Medulla oblongata (tissue), 1 donor: ENCODE results near the gene BCLAF3.

Experiments
- DNase-seq: peaks from one replicate; pipeline ENCODE4 v3.0.0-alpha.2; 2015; ENCODE audit errors: extremely low spot score

BCLAF3 gene

DNA sequence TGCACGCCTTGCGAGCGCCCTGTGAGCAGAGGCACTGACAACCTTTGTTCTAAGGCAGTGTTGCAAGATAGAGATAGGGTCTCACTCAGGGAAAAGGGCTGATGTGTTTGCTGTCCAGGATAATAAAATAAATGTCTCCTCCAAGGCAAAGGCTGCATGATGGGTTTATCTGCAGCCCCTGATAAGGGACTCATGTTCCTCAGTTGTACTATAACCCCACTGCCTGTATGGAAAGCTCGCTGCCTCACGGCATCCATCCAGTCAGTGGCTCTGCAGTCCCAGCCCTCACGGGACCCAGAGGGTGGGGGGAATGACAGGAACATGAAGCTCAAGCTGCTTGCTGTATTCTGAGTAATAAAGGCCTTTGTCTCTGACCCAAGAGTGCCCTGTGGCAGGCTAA, 22.6 kb downstream of the BCLAF3 start:
- peak; percentile 29 for DNase-seq

DNA sequence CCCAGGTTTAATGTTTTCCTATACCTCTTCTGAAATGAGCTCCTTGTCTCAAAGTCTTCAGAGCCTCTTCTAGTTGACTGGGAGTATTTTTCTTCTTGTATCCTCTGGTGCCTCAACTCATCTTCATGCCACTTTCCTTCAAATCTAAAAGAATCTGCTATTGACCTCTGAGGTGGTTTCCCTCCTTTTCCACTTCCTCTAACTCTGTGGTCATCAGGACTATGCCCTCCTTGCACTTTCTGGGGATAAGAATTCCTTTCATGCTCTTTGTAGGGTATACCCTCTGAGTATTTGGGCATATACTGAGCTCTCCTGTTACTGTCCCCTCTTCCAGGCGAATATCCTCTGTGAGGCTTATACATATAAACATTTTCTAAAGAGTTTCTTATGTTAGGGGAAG, 24.8 kb downstream of the BCLAF3 start:
- DNase-seq: no peak

DNA sequence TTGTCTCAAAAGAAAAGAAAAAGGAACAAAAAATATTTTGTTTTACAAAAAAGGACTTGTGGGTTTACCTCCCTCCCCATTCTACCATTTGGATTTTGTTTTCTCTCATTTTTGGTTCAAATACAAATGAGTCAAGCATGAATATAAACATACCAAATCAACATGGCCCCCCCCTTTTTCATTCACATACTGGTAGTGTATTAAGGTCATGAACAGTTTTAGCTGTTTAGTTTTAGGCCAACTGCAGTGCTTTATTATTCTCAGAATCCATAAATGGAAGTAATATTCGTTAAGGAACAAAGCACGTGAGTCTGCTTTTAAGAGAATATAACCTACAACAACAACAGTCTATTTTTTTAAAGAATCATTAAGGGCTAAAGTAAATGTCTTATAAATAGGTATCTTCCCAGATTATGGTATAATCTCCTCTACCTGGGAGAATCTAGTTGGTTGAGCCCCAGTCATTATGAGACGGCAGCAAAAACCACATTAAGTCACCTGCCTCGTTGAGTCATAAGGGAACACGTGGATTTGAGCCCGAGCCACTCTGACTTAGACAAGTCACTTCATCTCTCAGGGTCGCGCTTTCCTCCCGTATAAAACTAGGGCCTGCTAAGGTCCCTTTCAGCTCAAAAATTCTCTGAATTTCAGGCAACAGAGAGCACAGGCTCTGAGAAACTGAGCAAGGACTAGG, 26.7 kb downstream of the BCLAF3 start:
- no peak for DNase-seq

DNA sequence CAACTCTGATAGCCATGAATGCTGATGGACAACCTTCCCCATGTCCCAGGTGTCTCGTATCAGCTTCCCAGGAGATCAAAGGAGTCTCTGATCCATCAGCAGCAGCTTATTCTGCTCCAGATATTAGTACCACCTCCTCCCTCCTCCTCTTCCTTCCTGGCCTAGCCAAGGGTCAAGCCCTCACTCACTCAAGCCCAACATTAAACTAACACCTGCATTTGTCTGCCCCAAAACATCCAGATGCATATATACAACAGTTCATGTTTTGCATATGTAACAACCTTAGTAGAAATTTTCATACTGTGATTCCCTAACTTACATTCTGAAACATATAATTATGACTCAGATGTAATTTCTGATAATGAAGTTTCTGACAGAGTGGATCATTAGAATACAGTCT, 29.9 kb downstream of the BCLAF3 start:
- DNase-seq: no peak

DNA sequence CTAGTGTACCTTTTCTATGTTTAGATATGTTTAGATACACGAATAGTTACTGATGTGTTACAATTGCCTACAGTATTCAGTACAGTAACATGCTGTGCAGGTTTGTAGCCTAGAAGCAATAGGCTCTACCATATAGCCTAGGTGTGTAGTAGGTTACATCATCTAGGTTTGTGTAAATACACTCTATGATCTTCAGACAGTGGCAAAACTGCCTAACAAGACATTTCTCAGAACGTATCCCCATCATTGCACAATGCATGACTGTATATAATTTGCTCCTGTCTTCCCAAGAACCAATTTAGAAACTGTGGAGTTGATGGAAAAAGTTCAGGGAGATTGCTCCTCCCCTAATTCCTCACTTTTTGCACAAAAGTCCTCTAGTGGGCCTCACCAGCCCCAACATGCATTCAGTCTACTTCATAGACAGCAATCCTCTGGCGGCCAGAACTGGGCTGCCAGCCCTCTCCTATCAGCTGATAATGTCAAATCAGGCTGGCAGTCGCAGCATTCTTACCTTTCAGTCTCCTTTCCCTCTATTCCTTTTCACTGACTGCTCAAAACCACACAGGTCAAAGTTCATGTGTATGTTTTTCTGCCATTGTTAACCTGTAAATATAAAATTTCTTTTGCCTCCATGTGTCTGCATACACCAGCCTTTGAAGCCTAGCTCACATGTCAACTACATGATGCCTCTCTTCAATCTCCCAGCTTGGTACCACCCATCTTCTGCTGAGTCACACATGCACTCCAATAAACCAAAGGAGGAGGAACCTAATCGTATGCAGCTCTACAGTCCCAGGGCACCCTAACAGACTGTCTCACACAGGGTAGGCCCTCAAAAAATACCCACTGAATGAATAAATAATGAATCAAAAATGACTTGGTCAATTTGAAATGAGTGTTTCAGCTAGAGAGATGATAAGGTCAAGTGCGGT, 32.0 kb downstream of the BCLAF3 start:
- DNase-seq: no peak

DNA sequence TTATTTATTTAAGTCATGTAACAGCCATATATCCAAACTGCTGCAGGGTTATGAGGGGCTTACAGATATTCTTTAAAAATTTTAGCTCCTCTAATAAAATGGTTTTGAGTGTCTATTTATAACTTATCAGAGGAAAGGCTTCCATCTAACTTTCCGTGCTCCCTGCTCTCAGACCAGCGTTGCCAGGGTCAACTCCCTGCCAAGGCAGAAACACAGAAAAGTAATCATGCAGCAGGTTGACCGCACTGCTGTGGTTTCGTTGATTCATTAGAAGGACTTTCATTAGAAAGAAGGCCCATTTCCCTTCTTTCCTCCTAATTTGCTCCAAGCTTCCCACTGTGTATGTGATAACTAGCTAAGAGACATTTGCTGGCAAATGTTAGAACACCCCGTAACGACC, 33.9 kb downstream of the BCLAF3 start:
- no peak for DNase-seq

DNA sequence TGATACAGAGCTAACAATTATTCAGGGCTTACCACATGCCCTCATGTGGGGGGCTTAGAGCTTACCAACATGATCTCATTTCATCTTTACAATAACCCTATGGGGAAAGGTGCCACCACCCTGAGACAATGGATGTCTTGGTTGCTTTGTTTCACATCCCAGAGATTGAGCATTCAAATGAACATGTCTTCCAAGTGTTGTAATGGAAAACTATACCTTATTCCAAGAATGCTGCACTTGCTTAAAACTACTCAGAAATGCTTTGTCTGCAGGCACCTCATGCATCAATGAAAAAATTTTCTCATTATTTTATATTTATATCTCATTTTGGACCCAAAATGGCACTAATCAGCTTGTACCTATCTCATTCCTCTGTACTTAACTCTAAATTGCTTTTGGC, 34.6 kb downstream of the BCLAF3 start:
- no peak for DNase-seq

DNA sequence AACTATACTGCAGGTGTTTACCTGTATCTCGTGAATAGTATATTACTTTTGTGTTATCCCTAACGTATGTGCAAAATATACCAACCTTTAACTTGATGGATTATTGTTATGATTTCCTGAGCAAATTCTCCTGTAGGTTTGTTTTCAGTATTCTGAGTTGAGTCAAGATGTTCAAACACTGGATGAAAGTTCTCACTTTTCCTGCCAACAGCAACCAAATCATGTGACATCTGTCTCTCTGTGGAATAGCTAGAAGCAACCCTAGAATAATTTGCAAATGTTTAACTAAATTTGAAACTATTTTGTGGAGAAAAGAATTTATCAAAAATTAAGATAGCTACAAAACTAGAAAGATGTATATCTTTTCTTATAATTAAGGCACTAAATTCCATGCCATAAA, 35.6 kb downstream of the BCLAF3 start:
- DNase-seq: peak; percentile 61

DNA sequence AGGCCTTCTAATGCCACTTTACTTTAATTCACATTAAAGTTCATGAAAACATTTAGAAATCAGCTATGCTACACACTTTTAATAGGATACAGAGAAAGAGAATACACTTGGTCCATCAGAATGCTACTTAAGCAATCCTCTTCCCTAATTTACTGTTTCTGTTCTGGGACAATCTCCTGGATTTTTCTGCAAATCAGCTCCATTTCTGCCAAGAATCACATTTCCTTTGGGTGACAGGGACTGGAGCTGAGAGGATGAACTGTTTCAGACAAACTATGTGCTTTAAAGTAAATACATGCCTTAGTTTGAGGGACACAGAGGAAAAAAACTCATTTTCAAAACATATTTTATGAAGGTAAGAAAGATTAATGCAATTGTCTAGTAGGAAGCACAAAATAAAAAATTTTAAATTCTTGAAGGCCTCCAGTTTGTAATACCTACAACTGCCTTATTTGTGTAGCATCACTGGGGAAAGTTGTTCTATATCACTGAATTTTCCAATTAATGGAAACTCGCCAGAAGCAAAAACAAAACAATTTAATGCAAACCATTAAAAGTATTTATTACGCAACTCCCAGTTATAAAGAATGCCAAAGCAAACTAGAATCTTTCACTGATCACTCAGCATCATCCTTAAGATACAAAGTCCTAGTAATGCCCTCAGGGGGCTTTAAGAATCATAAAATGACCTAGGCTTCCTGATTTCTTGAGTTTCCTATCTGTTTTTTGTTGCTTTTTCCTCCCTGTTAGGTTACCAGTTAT, 36.3 kb downstream of the BCLAF3 start:
- DNase-seq: peak; percentile 2

DNA sequence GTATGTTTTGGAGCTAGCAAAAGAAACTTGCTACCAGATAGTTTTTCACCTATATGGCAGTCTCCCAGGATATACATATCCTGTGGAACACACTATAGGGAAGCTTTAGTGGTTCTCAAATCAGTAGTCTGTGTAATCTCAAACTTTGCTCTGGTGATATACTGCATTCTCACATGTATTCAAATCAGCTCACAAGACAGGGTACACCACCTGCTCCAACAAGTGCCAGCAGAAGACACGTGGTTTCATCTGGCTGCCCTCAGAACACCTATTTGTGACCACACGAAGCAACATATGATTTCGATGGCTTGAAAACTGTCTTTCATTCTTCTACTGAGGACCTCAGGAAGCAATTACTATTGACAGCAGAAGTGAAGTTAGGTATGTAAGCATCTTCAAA, 37.7 kb downstream of the BCLAF3 start:
- no peak for DNase-seq

DNA sequence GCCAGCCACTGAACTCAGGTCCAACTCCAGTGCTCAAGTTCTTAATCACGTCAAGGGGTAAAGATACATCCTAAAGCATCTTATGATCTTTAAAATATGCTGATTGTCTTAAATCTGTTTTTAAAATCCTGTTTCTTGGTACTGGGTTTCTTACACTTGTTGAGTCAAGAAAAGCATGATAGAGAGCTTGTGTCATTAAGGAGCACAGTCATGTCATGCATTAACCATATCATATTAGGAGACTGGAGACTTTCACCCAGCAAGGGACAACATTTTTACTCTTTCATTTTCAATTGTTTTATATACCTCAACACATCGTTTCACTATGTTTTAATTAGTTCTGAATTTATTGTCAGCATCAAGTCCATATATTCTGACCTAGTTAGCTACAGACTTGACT, 41.5 kb downstream of the BCLAF3 start:
- DNase-seq: no peak

DNA sequence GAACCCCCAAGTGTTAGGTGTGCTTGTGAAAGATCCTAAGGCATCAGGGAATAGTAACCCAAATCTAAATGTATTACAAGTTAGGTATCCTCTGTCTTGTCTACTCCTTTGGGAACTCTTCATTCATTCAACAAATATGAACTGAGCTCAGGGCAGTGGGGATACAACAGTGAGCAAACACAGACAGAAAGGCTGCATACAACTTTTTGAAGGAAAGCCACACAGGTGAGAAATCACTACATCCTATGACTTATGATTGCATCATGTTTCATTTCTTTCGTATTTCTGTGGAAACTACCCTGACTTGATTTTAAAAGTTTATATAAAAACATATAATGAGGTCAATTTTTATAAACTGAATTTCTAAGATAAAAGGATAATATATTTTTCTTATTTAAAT, 43.2 kb downstream of the BCLAF3 start:
- DNase-seq: no peak
